IPS DF 6.9 (cell line): ENCODE data around the gene MED15.

Experiments
- DNase-seq: peaks from one replicate; pipeline ENCODE4 v3.0.0-alpha.2; 2013; ENCODE audit warnings: low read depth, low spot score
- H3K27ac ChIP-seq: one replicate; pipeline ENCODE4 v1.5.1; 2013; ENCODE audit warnings: low read length, control low read depth
- H3K27me3 ChIP-seq: 2 replicates; pipeline ENCODE4 v1.6.1; 2013; ENCODE audit warnings: mild to moderate bottlenecking, low read length; ENCODE audit not compliant: control insufficient read depth, insufficient read depth
- H3K36me3 ChIP-seq: 2 replicates; pipeline ENCODE4 v1.6.1; 2013; ENCODE audit warnings: low read length; ENCODE audit not compliant: control insufficient read depth, insufficient read depth
- H3K4me1 ChIP-seq: 2 replicates; pipeline ENCODE4 v1.6.1; 2013; ENCODE audit warnings: low read length; ENCODE audit not compliant: control insufficient read depth, insufficient read depth
- H3K4me3 ChIP-seq: 2 replicates; pipeline ENCODE4 v1.5.1; 2013; ENCODE audit warnings: mild to moderate bottlenecking, low read length
- H3K9me3 ChIP-seq: 2 replicates; pipeline ENCODE4 v1.6.1; 2013; ENCODE audit warnings: low read length, inconsistent platforms; ENCODE audit not compliant: control insufficient read depth, insufficient read depth
- WGBS: extraction: QIAGEN DNeasy Blood & Tissue Kit; methylation state at CpG from one replicate; pipeline ENCODE4 v1.1.7; 2013; ENCODE audit warnings: mixed read lengths, missing lambda C conversion rate; ENCODE audit not compliant: insufficient read length, insufficient coverage; 5-methylcytosine and 5-hydroxymethylcytosine counted together

Gene MED15

GRCh38 chr22:20484948-20485683 is 22.3 kb upstream of the MED15 start:
- Histone ChIP-seq H3K9me3 (no peaks in the 10 kb centered on the region), H3K36me3 (no peaks in the 10 kb centered on the region), H3K4me1 (no peaks in the 10 kb centered on the region), H3K27me3 (no peaks in the 10 kb centered on the region), H3K27ac (no peak overlapping the region), H3K4me3 (no peak overlapping the region)
- no CpG with 5 or more reads among the region's 4 CpGs for WGBS
- no peak for DNase-seq

- H3K27me3 ChIP-seq: no peaks in the 10 kb centered on the region
- no peaks in the 10 kb centered on the region for H3K4me1 ChIP-seq
- H3K4me3 ChIP-seq: no peak overlapping the region
- H3K36me3 ChIP-seq: no peaks in the 10 kb centered on the region
- no CpG with 5 or more reads among the region's 2 CpGs for WGBS
- no peak for DNase-seq
- H3K9me3 ChIP-seq: no peaks in the 10 kb centered on the region
- H3K27ac ChIP-seq: no peak overlapping the region
These were observed 21.2 kb upstream of the MED15 start for GRCh38 chr22:20486229-20486628.

GRCh38 chr22:20487715-20488114 is 19.7 kb upstream of the MED15 start:
- Histone ChIP-seq H3K4me1 (no peaks in the 10 kb centered on the region), H3K4me3 (no peak overlapping the region), H3K36me3 (no peaks in the 10 kb centered on the region), H3K27me3 (no peaks in the 10 kb centered on the region), H3K27ac (no peak overlapping the region), H3K9me3 (no peaks in the 10 kb centered on the region)
- no CpG with 5 or more reads among the region's 2 CpGs for WGBS
- no peak for DNase-seq

- Histone ChIP-seq H3K4me1 (no peaks in the 10 kb centered on the region), H3K4me3 (no peak overlapping the region), H3K27me3 (no peaks in the 10 kb centered on the region), H3K36me3 (no peaks in the 10 kb centered on the region), H3K9me3 (no peaks in the 10 kb centered on the region), H3K27ac (no peak overlapping the region)
- WGBS: no CpG with 5 or more reads among the region's 11 CpGs
- DNase-seq: no peak
These were observed 18.5 kb upstream of the MED15 start for GRCh38 chr22:20488946-20489345.

GRCh38 chr22:20490183-20490940 is 17.0 kb upstream of the MED15 start:
- Histone ChIP-seq H3K9me3 (no peaks in the 10 kb centered on the region), H3K4me3 (no peak overlapping the region), H3K36me3 (no peaks in the 10 kb centered on the region), H3K27me3 (peaks cover 4% of the 10 kb centered on the region; the same call in 1 of the 2 replicates), H3K27ac (no peak overlapping the region), H3K4me1 (no peaks in the 10 kb centered on the region; the same call in 1 of the 2 replicates)
- WGBS: no CpG with 5 or more reads among the region's 6 CpGs
- no peak for DNase-seq

GRCh38 chr22:20490941-20491307 is 16.5 kb upstream of the MED15 start:
- no peaks in the 10 kb centered on the region; the same call in 1 of the 2 replicates for H3K4me1 ChIP-seq
- no CpG with 5 or more reads among the region's 1 CpG for WGBS
- DNase-seq: no peak
- no peaks in the 10 kb centered on the region for H3K36me3 ChIP-seq
- H3K9me3 ChIP-seq: no peaks in the 10 kb centered on the region
- peaks cover 4% of the 10 kb centered on the region; the same call in 1 of the 2 replicates for H3K27me3 ChIP-seq
- H3K27ac ChIP-seq: no peak overlapping the region
- no peak overlapping the region for H3K4me3 ChIP-seq

- Histone ChIP-seq H3K36me3 (no peaks in the 10 kb centered on the region), H3K4me1 (no peaks in the 10 kb centered on the region; the same call in 1 of the 2 replicates), H3K27ac (no peak overlapping the region), H3K9me3 (no peaks in the 10 kb centered on the region), H3K27me3 (peaks cover 4% of the 10 kb centered on the region; the same call in 1 of the 2 replicates), H3K4me3 (no peak overlapping the region)
- no peak for DNase-seq
- no CpG with 5 or more reads among the region's 2 CpGs for WGBS
These were observed 16.1 kb upstream of the MED15 start for GRCh38 chr22:20491346-20491745.

GRCh38 chr22:20494978-20495860 is 12.2 kb upstream of the MED15 start, which contains the start of gene KLHL22:
Gene KLHL22 (minus strand): TSS chr22:20495795. CDS start chr22:20489211, 6,584 bp downstream.
- Histone ChIP-seq H3K27ac (no peak within 1 kb of the TSS), H3K4me1 (no peaks in the 10 kb centered on the region; the same call in 1 of the 2 replicates), H3K36me3 (no peaks in the 10 kb centered on the region), H3K9me3 (no peaks in the 10 kb centered on the region), H3K27me3 (peaks cover 4% of the 10 kb centered on the region; the same call in 1 of the 2 replicates), H3K4me3 (peak within 1 kb of the TSS; percentile 83; the same call in 1 of the 2 replicates)
- no CpG with 5 or more reads among the region's 108 CpGs for WGBS
- DNase-seq: no peak

- no peak overlapping the region for H3K27ac ChIP-seq
- H3K27me3 ChIP-seq: peaks cover 4% of the 10 kb centered on the region; the same call in 1 of the 2 replicates
- H3K9me3 ChIP-seq: no peaks in the 10 kb centered on the region
- peak; percentile 89 for DNase-seq
- 100% methylated on average over 2 of the region's 54 CpGs for WGBS
- no peaks in the 10 kb centered on the region; the same call in 1 of the 2 replicates for H3K36me3 ChIP-seq
- H3K4me3 ChIP-seq: peak overlapping the region; percentile 83; the same call in 1 of the 2 replicates
- H3K4me1 ChIP-seq: no peaks in the 10 kb centered on the region; the same call in 1 of the 2 replicates
These were observed 11.3 kb upstream of the MED15 start for GRCh38 chr22:20495861-20496681.
